HCT116 (cell line): Measurements from ENCODE around the gene STYXL1. TPM values are rescaled to one million over a fixed set of nuclear protein-coding genes. Genes with fewer than 3 reads are reported as not detected.

Experiments
- ATAC-seq: fragments of 200-7000 bp; cut with Tn5 transposase; 2 replicates; pipeline ENCODE4 v1.9.1; 2020; ENCODE audit warnings: mild to moderate bottlenecking, moderate library complexity
- BruUV-seq: library from RNA; stranded (reverse); fragments of 400-500 nt; replicated peaks from 2 replicates; lab custom pipeline; 2021; lab: Mats Ljungman, UMichigan
- CTCF ChIA-PET: fragments of 300-600 bp; sonication (Branson Sonifier 250); formaldehyde crosslinking; loops from one replicate; lab custom pipeline; 2021; ENCODE audit warnings: antibody characterized with exemption; lab: Charles Lee
- POLR2A ChIA-PET: fragments of 300-600, 350-600 bp; sonication (Branson Sonifier 250); formaldehyde crosslinking; loops from one replicate; lab custom pipeline; 2021; ENCODE audit warnings: antibody characterized with exemption; lab: Charles Lee
- RAD21 ChIA-PET, 2 experiments: fragments of 300-600 bp; sonication (Branson Sonifier 250); formaldehyde crosslinking; loops; one replicate each; lab custom pipeline; 2023; ENCODE audit warnings: low total read pairs in 2 of 2; ENCODE audit not compliant: uncharacterized antibody in 2 of 2, unreplicated experiment in 2 of 2, low non-redundant PET in 1 of 2; lab: Charles Lee
- DNase-seq: peaks from one replicate; pipeline ENCODE4 v3.0.0-alpha.2; 2010; ENCODE audit warnings: low read depth, low spot score
- H2AFZ ChIP-seq: fragments of 200-600 bp; shearing (Covaris generic), sonication (generic); 2 replicates; pipeline ENCODE4 v1.6.1; 2017; ENCODE audit warnings: low read depth, mixed run types, mixed read lengths, antibody characterized with exemption, low read length; ENCODE audit not compliant: poor library complexity, severe bottlenecking
- H3K27ac ChIP-seq: 2 replicates; pipeline ENCODE4 v1.5.1; 2012; ENCODE audit warnings: low read depth, low read length
- H3K27me3 ChIP-seq: fragments of 200-600 bp; sonication (generic); 2 replicates; pipeline ENCODE4 v1.6.1; 2016; ENCODE audit warnings: mixed run types, low read length, mixed read lengths; ENCODE audit not compliant: insufficient read depth
- H3K36me3 ChIP-seq, 2 experiments: fragments of 200-500 bp in 1 of 2; fragments of 200-600 bp in 1 of 2; sonication (Bioruptor generic) in 1 of 2; sonication (generic) in 1 of 2; 2 replicates each; pipeline versions ENCODE4 v1.5.1 to v1.6.1; 2014 to 2016; ENCODE audit warnings: low read length in 2 of 2, inconsistent platforms in 1 of 2, mixed read lengths in 1 of 2, mixed run types in 1 of 2; ENCODE audit not compliant: insufficient read depth in 2 of 2, control insufficient read depth in 1 of 2
- H3K4me1 ChIP-seq, 2 experiments: fragments of 200-600 bp in 1 of 2; sonication (generic) in 1 of 2; 2 replicates each; pipeline versions ENCODE4 v1.5.1 to v1.6.1; 2012 to 2017; ENCODE audit warnings: low read length in 2 of 2, inconsistent platforms in 1 of 2, mild to moderate bottlenecking in 1 of 2, mixed read lengths in 1 of 2, mixed run types in 1 of 2, moderate library complexity in 1 of 2; ENCODE audit not compliant: insufficient read depth in 2 of 2, control insufficient read depth in 1 of 2
- H3K4me2 ChIP-seq: fragments of 200-600 bp; sonication (generic); 2 replicates; pipeline ENCODE4 v1.6.1; 2017; ENCODE audit warnings: mixed run types, low read length, mixed read lengths
- H3K4me3 ChIP-seq, 2 experiments: fragments of 200-600 bp in 1 of 2; sonication (generic) in 1 of 2; replicated peaks in 1 of 2; 2 replicates each; pipeline ENCODE4 v1.5.1; 2011 to 2016; ENCODE audit warnings: low read length in 2 of 2, control low read depth in 1 of 2, low read depth in 1 of 2, mild to moderate bottlenecking in 1 of 2, mixed read lengths in 1 of 2, mixed run types in 1 of 2
- H3K79me2 ChIP-seq: fragments of 200-600 bp; sonication (generic); 2 replicates; pipeline ENCODE4 v1.6.1; 2017; ENCODE audit warnings: mild to moderate bottlenecking, mixed run types, low read length, moderate library complexity, mixed read lengths; ENCODE audit not compliant: insufficient read depth
- H3K9ac ChIP-seq: fragments of 200-600 bp; sonication (generic); 2 replicates; pipeline ENCODE4 v1.6.1; 2016; ENCODE audit warnings: low read length, mixed read lengths
- H3K9me2 ChIP-seq: fragments of 200-600 bp; sonication (generic), shearing (Covaris generic); 2 replicates; pipeline ENCODE4 v1.6.1; 2017; ENCODE audit warnings: mixed run types, mild to moderate bottlenecking, moderate library complexity; ENCODE audit not compliant: insufficient read depth
- H3K9me3 ChIP-seq, 2 experiments: fragments of 200-500 bp in 1 of 2; fragments of 200-600 bp in 1 of 2; sonication (Bioruptor generic) in 1 of 2; sonication (generic) in 1 of 2; 2 replicates each; pipeline ENCODE4 v1.6.1; 2014 to 2017; ENCODE audit warnings: low read length in 2 of 2, mixed read lengths in 2 of 2, inconsistent platforms in 1 of 2, low read depth in 1 of 2, mild to moderate bottlenecking in 1 of 2, mixed run types in 1 of 2, moderate library complexity in 1 of 2; ENCODE audit not compliant: control insufficient read depth in 1 of 2, insufficient read depth in 1 of 2
- H4K20me1 ChIP-seq: fragments of 200-600 bp; sonication (generic), shearing (Covaris generic); 2 replicates; pipeline ENCODE4 v1.6.1; 2017; ENCODE audit warnings: mixed run types, mild to moderate bottlenecking, moderate library complexity; ENCODE audit not compliant: insufficient read depth
- ATF3 ChIP-seq: IDR thresholded peaks from 2 replicates; pipeline ENCODE4 v1.6.1; 2012
- CBX3 ChIP-seq: IDR thresholded peaks from 2 replicates; pipeline ENCODE4 v1.6.1; 2012; ENCODE audit warnings: low read depth
- ELF1 ChIP-seq: IDR thresholded peaks from 2 replicates; pipeline ENCODE4 v1.6.1; 2012; ENCODE audit warnings: low read depth, borderline replicate concordance
- EZH2 ChIP-seq: fragments of 200-600 bp; sonication (generic); IDR thresholded peaks from 2 replicates; pipeline ENCODE4 v1.6.1; 2017; ENCODE audit warnings: antibody characterized with exemption, mixed run types
- EZH2phosphoT487 ChIP-seq: fragments of 200-600 bp; IDR thresholded peaks from 2 replicates; pipeline ENCODE4 v1.6.1; 2018; ENCODE audit warnings: antibody characterized with exemption, borderline replicate concordance
- JUND ChIP-seq: IDR thresholded peaks from 2 replicates; pipeline ENCODE4 v1.6.1; 2012
- MAX ChIP-seq: IDR thresholded peaks from 2 replicates; pipeline ENCODE4 v1.6.1; 2012
- POLR2AphosphoS5 ChIP-seq: IDR thresholded peaks from 2 replicates; pipeline ENCODE4 v1.6.1; 2011; ENCODE audit warnings: mild to moderate bottlenecking, low read depth, low read length, moderate library complexity
- REST ChIP-seq: IDR thresholded peaks from 2 replicates; pipeline ENCODE4 v1.6.1; 2012; ENCODE audit warnings: low read depth
- SIN3A ChIP-seq: IDR thresholded peaks from 2 replicates; pipeline ENCODE4 v1.6.1; 2012; ENCODE audit warnings: low read depth
- SP1 ChIP-seq: IDR thresholded peaks from 2 replicates; pipeline ENCODE4 v1.6.1; 2012; ENCODE audit warnings: low read depth
- SRF ChIP-seq: IDR thresholded peaks from 2 replicates; pipeline ENCODE4 v1.6.1; 2012; ENCODE audit warnings: low read depth
- TCF7L2 ChIP-seq: IDR thresholded peaks from 2 replicates; pipeline ENCODE4 v1.7.0; 2011; ENCODE audit warnings: borderline replicate concordance, inconsistent platforms; ENCODE audit not compliant: insufficient read depth, insufficient read length; ENCODE audit errors: extremely low read depth
- YY1 ChIP-seq: IDR thresholded peaks from 2 replicates; pipeline ENCODE4 v1.6.1; 2011; ENCODE audit warnings: low read length, low read depth, moderate library complexity, mild to moderate bottlenecking; ENCODE audit not compliant: insufficient replicate concordance; ENCODE audit errors: extremely low read depth
- ZBTB33 ChIP-seq: IDR thresholded peaks from 2 replicates; pipeline ENCODE4 v1.6.1; 2011; ENCODE audit warnings: mild to moderate bottlenecking, low read length, moderate library complexity; ENCODE audit not compliant: insufficient replicate concordance; ENCODE audit errors: extremely low read depth
- ZFX ChIP-seq: fragments of 450-650 bp; IDR thresholded peaks from 2 replicates; pipeline ENCODE4 v1.6.1; 2017
- intact Hi-C: fragments of 100-400 bp; cut with micrococcal nuclease; formaldehyde crosslinking; loops from 2 replicates; pipeline ENCODE4 v1.10.0; 2022
- total RNA-seq: library from RNA; stranded (reverse); gene quantifications from one replicate; pipeline ENCODE4 v1.2.1, GENCODE V29; 2021; ENCODE audit not compliant: unreplicated experiment

STYXL1 gene
- total RNA-seq, 1 experiment from 2014 or later = 32.5 TPM

- TF ChIP-seq ATF3 (no peak), ZFX (peak; percentile 94), MAX (peak; percentile 96), ZBTB33 (peak; percentile 100), POLR2AphosphoS5 (peak; percentile 99)
Measured at GRCh38 chr7:76047811-76048667, at the start of gene STYXL1, which contains the start of gene MDH2 (continued).

GRCh38 chr7:76095908-76096307 lies 48.1 kb upstream of the STYXL1 start:
- no peak overlapping the region for H3K9ac ChIP-seq
- ChIA-PET POLR2A (no interaction called here), RAD21 (no interaction called here), CTCF (no interaction called here)
- no peaks in the 10 kb centered on the region for H3K9me3 ChIP-seq
- no peak overlapping the region for H3K4me3 ChIP-seq
- no peaks in the 10 kb centered on the region for H3K27me3 ChIP-seq
- no peaks in the 10 kb centered on the region for H3K9me2 ChIP-seq
- no peak overlapping the region for H3K27ac ChIP-seq
- no peaks in the 10 kb centered on the region for H3K79me2 ChIP-seq
- ATAC-seq (no peak), DNase-seq (no peak)
- H3K4me1 ChIP-seq = 0 out of 4 replicates have a peak, but pooled peaks cover 0 to 3% of the 10 kb centered on the region in 2 experiments
- no peak for TF ChIP-seq EZH2
- no peak for TF ChIP-seq SRF
- no peak for TF ChIP-seq JUND
- no peak for TF ChIP-seq MAX
- no peak for TF ChIP-seq TCF7L2
- no peak for TF ChIP-seq POLR2AphosphoS5
- no peak for TF ChIP-seq REST
- no peak for TF ChIP-seq YY1
- TF ChIP-seq SP1 = no peak
- TF ChIP-seq ELF1 = no peak
- TF ChIP-seq SIN3A = no peak
- no peak for TF ChIP-seq CBX3
- TF ChIP-seq EZH2phosphoT487 = no peak
- no peaks in the 10 kb centered on the region for H4K20me1 ChIP-seq
- H2AFZ ChIP-seq = no peak overlapping the region
- intact Hi-C loops = no loop called here
- no peaks in the 10 kb centered on the region for H3K36me3 ChIP-seq
- H3K4me2 ChIP-seq = no peak overlapping the region
- no TSS peak for BruUV-seq
